Heart left ventricle (tissue), 16 donors: Measurements from ENCODE around the gene PRKN. TPM values are rescaled to one million over a fixed set of nuclear protein-coding genes. Genes with fewer than 3 reads are reported as not detected.

Source experiments
- ATAC-seq, 4 donors: fragments of 200-7000 bp; cut with Tn5 transposase; one replicate each; pipeline ENCODE4 v1.9.1; 2020 to 2022; ENCODE audit warnings: moderate library complexity in 4 of 4, mild to moderate bottlenecking in 3 of 4, moderate number of reproducible peaks in 1 of 4
- DNase-seq, 5 donors: peaks; one replicate each; pipeline ENCODE4 v3.0.0-alpha.2; 2020
- H3K27ac ChIP-seq, 12 donors: fragments of 200-600 bp; sonication (generic) in 4 of 12; one replicate each; pipeline versions ENCODE4 v1.5.0 to v1.8.0; 2016 to 2022; ENCODE audit warnings: mild to moderate bottlenecking in 2 of 12
- H3K27me3 ChIP-seq, 9 donors: fragments of 200-600 bp; sonication (generic) in 2 of 9; one replicate each; pipeline versions ENCODE4 v1.5.1 to v1.8.0; 2016 to 2022; ENCODE audit warnings: mild to moderate bottlenecking in 3 of 9
- H3K36me3 ChIP-seq, 9 donors: fragments of 200-600 bp; sonication (generic) in 2 of 9; one replicate each; pipeline versions ENCODE4 v1.5.0 to v1.8.0; 2018 to 2022; ENCODE audit warnings: mild to moderate bottlenecking in 2 of 9
- H3K4me1 ChIP-seq, 12 donors: fragments of 200-600 bp; sonication (generic) in 4 of 12; one replicate each; pipeline versions ENCODE4 v1.5.0 to v1.8.0; 2016 to 2022; ENCODE audit warnings: mild to moderate bottlenecking in 3 of 12
- H3K4me3 ChIP-seq, 12 donors: fragments of 200-600 bp; sonication (generic) in 4 of 12; one replicate each; pipeline versions ENCODE4 v1.5.0 to v1.8.0; 2017 to 2022; ENCODE audit warnings: mild to moderate bottlenecking in 9 of 12, moderate library complexity in 4 of 12
- H3K9me3 ChIP-seq, 12 donors: fragments of 200-600 bp; sonication (generic) in 4 of 12; one replicate each; pipeline versions ENCODE4 v1.5.0 to v1.8.0; 2016 to 2022; ENCODE audit warnings: mild to moderate bottlenecking in 1 of 12
- POLR2A ChIP-seq, 2 donors: fragments of 450-650 bp; IDR thresholded peaks; one replicate each; pipeline ENCODE4 v1.6.1; 2017; ENCODE audit warnings: antibody characterized with exemption in 2 of 2, mild to moderate bottlenecking in 2 of 2, moderate library complexity in 2 of 2
- WGBS, 4 donors: extraction: QIAGEN DNeasy Blood & Tissue Kit in 2 of 4; methylation state at CpG; one replicate each; pipeline versions ENCODE4 v1.1.5 to v1.1.7; 2013 to 2018; 5-methylcytosine and 5-hydroxymethylcytosine counted together
- intact Hi-C, 10 donors: fragments of 100-400 bp; cut with DNase I; formaldehyde crosslinking; loops; one replicate each; pipeline versions ENCODE4 v1.11.1 to v1.14.2; 2022
- polyA plus RNA-seq, 2 donors: library from polyadenylated mRNA; stranded (reverse); fragments of 200-250 nt; gene quantifications; one replicate each; pipeline ENCODE4 v1.2.3, GENCODE V29; 2013
- total RNA-seq, 9 donors: library from RNA; depleted of rRNA in 2 of 9; stranded (reverse); fragments of >200 nt in 2 of 9; fragmentation: NEBNext Ultra II Directional in 3 of 9; extraction: Animal tissue kit (Norgen Biotek cat#: 25700) in 3 of 9; gene quantifications; one replicate each; pipeline versions ENCODE4 v1.1.0 to v1.2.4, GENCODE V29; 2016 to 2023
- TF ChIP-seq, protein P1 (sequence below), 12 donors: fragments of 200-600 bp; sonication (generic) in 4 of 12; IDR thresholded peaks; one replicate each; pipeline versions ENCODE4 v1.5.0 to v1.8.0; 2018 to 2022; ENCODE audit warnings: antibody characterized with exemption in 12 of 12, mild to moderate bottlenecking in 5 of 12
- donor health status: ischemic (EF 13 %, LVEDD 7.1; RV severe dilation, severe dysfunction).
- donor health status: healthy with polysubstance abuse.
- donor health status: DM: no; HTN: yes; CAD: no.
- donor health status: DM: no; HTN: no; CAD: no.
- donor health status: ischemic (EF 25% LVEDD 6.9; RV normal size, moderate dysfunction).
- donor health status: ischemic (EF 25% LVEDD 5.7; RV mildly dilated, moderate dysfunction).
- donor health status: healthy.
- donor health status: DM: yes; HTN: yes; CAD: no.
- donor health status: ischemic (EF 35%, LVEDD 5.7; RV mildly dilated, moderate dysfunction).
- donor health status: nonischemic (EF 11% LVEDD 7.7; RV severe dilation, severe dysfunction).
- donor health status: DM: yes; HTN: yes; CAD: no.
- donor health status: PGD.
- donor health status: ischemic (EF 29% LVEDD 5.4; RV normal size, mild dysfunction).
- donor health status: nonischemic (EF 23%, LVEDD 6.1; RV moderate dilation, normal function).

Gene PRKN
- total and polyA plus RNA-seq, 11 donors, result 3.4 to 32.5 (median 21.2) TPM

GRCh38 chr6:161949531-161949930 is 778.0 kb downstream of the PRKN start:
- WGBS, 4 donors, result 94 to 98% (median 96%) methylated on average over 2 of the region's 2 CpGs
- TF ChIP-seq POLR2A (IDR thresholded peaks at IDR 0.05), result no peak
- TF ChIP-seq, protein P1, sequence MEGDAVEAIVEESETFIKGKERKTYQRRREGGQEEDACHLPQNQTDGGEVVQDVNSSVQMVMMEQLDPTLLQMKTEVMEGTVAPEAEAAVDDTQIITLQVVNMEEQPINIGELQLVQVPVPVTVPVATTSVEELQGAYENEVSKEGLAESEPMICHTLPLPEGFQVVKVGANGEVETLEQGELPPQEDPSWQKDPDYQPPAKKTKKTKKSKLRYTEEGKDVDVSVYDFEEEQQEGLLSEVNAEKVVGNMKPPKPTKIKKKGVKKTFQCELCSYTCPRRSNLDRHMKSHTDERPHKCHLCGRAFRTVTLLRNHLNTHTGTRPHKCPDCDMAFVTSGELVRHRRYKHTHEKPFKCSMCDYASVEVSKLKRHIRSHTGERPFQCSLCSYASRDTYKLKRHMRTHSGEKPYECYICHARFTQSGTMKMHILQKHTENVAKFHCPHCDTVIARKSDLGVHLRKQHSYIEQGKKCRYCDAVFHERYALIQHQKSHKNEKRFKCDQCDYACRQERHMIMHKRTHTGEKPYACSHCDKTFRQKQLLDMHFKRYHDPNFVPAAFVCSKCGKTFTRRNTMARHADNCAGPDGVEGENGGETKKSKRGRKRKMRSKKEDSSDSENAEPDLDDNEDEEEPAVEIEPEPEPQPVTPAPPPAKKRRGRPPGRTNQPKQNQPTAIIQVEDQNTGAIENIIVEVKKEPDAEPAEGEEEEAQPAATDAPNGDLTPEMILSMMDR (IDR thresholded peaks at IDR 0.05), result no peak

DNA sequence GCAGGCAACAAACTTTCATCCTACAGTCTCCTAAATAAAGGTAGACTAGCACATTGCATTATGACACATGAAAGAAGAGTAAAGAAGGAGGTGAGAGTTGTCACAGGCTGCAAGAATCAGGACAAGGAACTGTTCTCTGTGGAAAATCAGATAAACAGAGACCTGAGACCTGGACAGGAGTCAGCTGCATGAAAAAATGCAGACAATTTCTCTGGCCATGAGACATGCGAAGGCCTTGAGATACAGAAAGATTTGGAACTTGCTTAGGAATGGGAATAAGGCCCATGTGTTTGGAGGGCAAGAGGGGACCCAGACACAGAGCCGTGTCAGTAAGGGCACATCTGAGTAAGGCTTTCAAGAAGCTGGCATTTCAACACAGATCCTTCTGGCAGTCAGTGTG is 779.1 kb downstream of the PRKN start:
- no peak for TF ChIP-seq POLR2A (IDR thresholded peaks at IDR 0.05)
- TF ChIP-seq, protein P1 (IDR thresholded peaks at IDR 0.05), result no peak
- no peak for DNase-seq
- Histone ChIP-seq H3K4me3 (no peak overlapping the region), H3K9me3 (no peaks in the 10 kb centered on the region), H3K4me1 (peaks cover 0 to 12% (median 2%) of the 10 kb centered on the region in 12 donors), H3K27ac (no peak overlapping the region), H3K36me3 (no peaks in the 10 kb centered on the region), H3K27me3 (no peaks in the 10 kb centered on the region)
- no peak for ATAC-seq
- intact Hi-C loops, result no loop called here
- WGBS, 4 donors, result 95 to 98% (median 96%) methylated on average over 2 of the region's 2 CpGs

More at GRCh38 chr6:161949531-161949930, 778.0 kb downstream of the PRKN start:
- Histone ChIP-seq H3K27ac (no peak overlapping the region), H3K4me3 (no peak overlapping the region), H3K4me1 (peaks cover 0 to 18% (median 4%) of the 10 kb centered on the region in 12 donors), H3K36me3 (no peaks in the 10 kb centered on the region), H3K27me3 (no peaks in the 10 kb centered on the region), H3K9me3 (no peaks in the 10 kb centered on the region)
- ATAC-seq, result no peak
- intact Hi-C loops, result no loop called here
- DNase-seq, result no peak

DNA sequence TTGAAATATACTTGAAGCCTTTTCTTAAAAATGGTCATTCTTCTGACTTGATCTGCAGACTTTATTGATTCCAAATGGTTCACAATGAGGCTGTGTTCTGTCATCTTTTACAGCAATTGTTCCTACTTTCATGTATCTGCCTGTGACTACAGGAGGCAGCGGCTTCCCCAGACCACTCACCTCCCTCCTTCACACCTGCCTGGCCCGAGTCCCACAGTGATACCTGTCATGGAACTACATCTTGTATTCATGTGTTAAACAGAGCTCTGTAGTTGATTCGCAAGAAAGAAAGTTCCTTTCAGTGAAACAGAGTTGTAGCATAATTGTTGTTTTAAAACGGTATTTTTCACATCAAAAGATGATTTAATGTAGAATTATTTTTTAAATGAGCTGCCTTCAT is 780.2 kb downstream of the PRKN start:
- H3K4me3 ChIP-seq, result no peak overlapping the region
- no peaks in the 10 kb centered on the region for H3K36me3 ChIP-seq
- no peaks in the 10 kb centered on the region for H3K27me3 ChIP-seq
- DNase-seq, result no peak
- TF ChIP-seq, protein P1 (IDR thresholded peaks at IDR 0.05), result no peak
- TF ChIP-seq POLR2A (IDR thresholded peaks at IDR 0.05), result no peak
- intact Hi-C loops, result no loop called here
- H3K27ac ChIP-seq, result no peak overlapping the region
- peaks cover 0 to 12% (median 2%) of the 10 kb centered on the region in 12 donors for H3K4me1 ChIP-seq
- WGBS, 4 donors, result 87 to 92% (median 89%) methylated on average over 4 of the region's 4 CpGs
- no peaks in the 10 kb centered on the region for H3K9me3 ChIP-seq
- ATAC-seq, result no peak

GRCh38 chr6:161946461-161946860 is 781.1 kb downstream of the PRKN start:
- ATAC-seq (no peak), DNase-seq (no peak)
- Histone ChIP-seq H3K27ac (no peak overlapping the region), H3K4me3 (no peak overlapping the region), H3K4me1 (peaks cover 0 to 10% (median 1%) of the 10 kb centered on the region in 12 donors), H3K36me3 (no peaks in the 10 kb centered on the region), H3K9me3 (no peaks in the 10 kb centered on the region), H3K27me3 (no peaks in the 10 kb centered on the region)
- TF ChIP-seq, protein P1 (IDR thresholded peaks at IDR 0.05), result no peak
- no peak for TF ChIP-seq POLR2A (IDR thresholded peaks at IDR 0.05)
- WGBS, 4 donors, result 84 to 88% (median 88%) methylated on average over 3 of the region's 3 CpGs
- intact Hi-C loops, result no loop called here
